Activated CD4-positive, alpha-beta T cell treated with anti-CD3 and anti-CD28 coated beads, Interleukin-2, amount 10 ng/mL, durations not matched to agents 24 days and 14 days (primary cell): Measurements from ENCODE around the gene IL12RB2. TPM values are rescaled to one million over a fixed set of nuclear protein-coding genes. Genes with fewer than 3 reads are reported as not detected.
A peak's percentile ranks its signal among the peaks of the same experiment; 100 is the strongest.

Experiments used
- DNase-seq: peaks from one replicate; pipeline ENCODE4 v3.0.0; 2022
- H3K27ac Mint-ChIP-seq: one replicate; pipeline ENCODE4 v1.8.0; 2022; ENCODE audit warnings: mild to moderate bottlenecking, mixed read lengths
- H3K27me3 Mint-ChIP-seq: one replicate; pipeline ENCODE4 v1.8.0; 2022; ENCODE audit warnings: mixed read lengths
- H3K36me3 Mint-ChIP-seq: one replicate; pipeline ENCODE4 v1.8.0; 2022; ENCODE audit warnings: low read depth, mild to moderate bottlenecking, mixed read lengths
- H3K4me1 Mint-ChIP-seq: one replicate; pipeline ENCODE4 v1.8.0; 2021; ENCODE audit warnings: mixed read lengths
- H3K4me3 Mint-ChIP-seq: one replicate; pipeline ENCODE4 v1.8.0; 2022; ENCODE audit warnings: mild to moderate bottlenecking, moderate library complexity, mixed read lengths
- H3K9me3 Mint-ChIP-seq: one replicate; pipeline ENCODE4 v1.8.0; 2021; ENCODE audit warnings: mixed read lengths
- intact Hi-C: fragments of 100-400 bp; cut with micrococcal nuclease; formaldehyde crosslinking; loops from one replicate; pipeline ENCODE4 v1.15.1; 2023
- total RNA-seq: library from RNA; stranded (reverse); gene quantifications from 2 replicates; pipeline ENCODE4 v1.2.3, GENCODE V29; 2022

IL12RB2 gene
- total RNA-seq, 1 donor from 2014 or later = 138 TPM

DNA sequence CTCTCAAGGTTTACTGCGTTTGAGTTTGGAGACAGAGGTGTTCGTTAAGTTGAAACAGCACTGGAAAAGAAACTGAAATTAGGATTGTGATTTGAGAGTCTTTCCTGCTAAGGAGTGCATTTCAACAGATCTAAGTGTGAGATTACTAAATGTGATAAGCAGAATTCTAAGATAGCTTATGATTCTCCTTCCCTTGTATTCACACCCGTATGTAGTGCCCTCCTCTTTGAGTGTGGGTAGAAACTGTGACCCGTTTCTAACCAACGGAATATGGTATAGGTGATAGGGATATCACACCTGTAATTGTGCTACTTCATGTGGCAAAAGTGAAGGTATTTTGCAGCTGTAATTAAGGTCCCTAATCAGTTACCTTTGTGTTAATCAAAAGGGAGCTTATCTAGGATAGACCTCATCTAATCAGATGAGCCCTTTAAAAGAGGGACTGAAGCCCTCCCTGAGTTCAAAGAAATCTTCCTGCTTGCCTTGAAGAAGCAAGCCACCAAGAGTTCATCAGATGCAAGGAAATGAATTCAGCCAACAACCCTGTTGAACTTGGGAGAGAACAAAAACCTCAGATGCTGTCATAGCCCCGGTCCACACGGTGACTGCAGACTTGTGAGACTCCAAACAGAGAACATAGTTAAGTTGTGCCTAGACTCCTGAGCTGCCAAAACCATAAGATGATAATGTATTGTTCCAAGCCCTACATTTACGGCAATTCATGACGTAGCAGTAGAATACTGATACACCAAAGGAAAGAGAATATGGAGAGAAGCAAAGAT is 12.6 kb upstream of the IL12RB2 start:
- peak; percentile 82 for DNase-seq
- H3K36me3 Mint-ChIP-seq = peaks cover 9% of the 10 kb centered on the region
- peaks cover 50% of the 10 kb centered on the region for H3K4me1 Mint-ChIP-seq
- H3K27ac Mint-ChIP-seq = peak overlapping the region; percentile 87
- H3K4me3 Mint-ChIP-seq = peak overlapping the region; percentile 66
- no peaks in the 10 kb centered on the region for H3K27me3 Mint-ChIP-seq
- peaks cover 18% of the 10 kb centered on the region for H3K9me3 Mint-ChIP-seq
- intact Hi-C loops = loop anchor here (1.0 kb wide), 2 partner anchors 9 kb away; no protein-coding TSS in a partner anchor

DNA sequence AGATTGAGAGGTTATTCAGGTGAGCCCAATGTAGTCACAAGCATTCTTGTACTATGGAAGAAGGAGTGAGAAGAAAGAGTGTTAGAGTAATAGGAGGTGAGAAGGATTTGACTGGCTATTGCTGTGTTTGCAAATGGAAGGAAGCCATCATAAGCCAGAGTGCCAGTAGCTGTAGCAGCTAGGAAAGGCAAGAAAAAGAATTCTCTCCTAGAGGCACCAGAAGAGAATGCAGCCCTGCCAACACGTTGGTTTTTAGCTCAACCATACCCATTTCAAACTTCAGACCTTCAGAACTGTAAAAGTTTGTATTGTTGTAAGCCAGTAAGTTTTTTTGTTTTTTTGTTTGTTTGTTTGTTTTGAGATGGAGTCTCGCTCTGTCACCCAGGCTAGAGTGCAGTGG is 8.9 kb upstream of the IL12RB2 start:
- H3K4me1 Mint-ChIP-seq = peaks cover 64% of the 10 kb centered on the region
- intact Hi-C loops = no loop called here
- H3K9me3 Mint-ChIP-seq = peaks cover 7% of the 10 kb centered on the region
- H3K27me3 Mint-ChIP-seq = no peaks in the 10 kb centered on the region
- H3K27ac Mint-ChIP-seq = no peak overlapping the region
- H3K4me3 Mint-ChIP-seq = no peak overlapping the region
- DNase-seq = no peak
- peaks cover 1% of the 10 kb centered on the region for H3K36me3 Mint-ChIP-seq

DNA sequence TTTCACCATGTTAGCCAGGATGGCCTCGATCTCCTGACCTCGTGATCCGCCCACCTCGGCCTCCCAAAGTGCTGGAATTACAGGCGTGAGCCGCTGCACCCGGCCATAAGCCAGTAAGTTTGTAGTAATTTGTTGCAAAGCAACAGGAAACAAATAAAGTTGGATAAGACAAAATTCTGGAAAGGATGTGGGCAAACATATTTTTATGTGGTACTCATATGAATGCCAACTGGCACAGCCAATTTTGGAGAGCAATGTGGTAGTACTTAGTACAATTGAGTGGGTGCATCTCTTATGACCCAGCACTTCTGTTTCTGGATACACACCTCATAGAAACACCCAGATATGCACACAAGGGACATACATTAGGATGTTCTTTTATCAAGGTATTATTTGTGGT is 8.4 kb upstream of the IL12RB2 start:
- DNase-seq = no peak
- Mint-ChIP-seq H3K9me3 (peaks cover 7% of the 10 kb centered on the region), H3K27ac (no peak overlapping the region), H3K27me3 (no peaks in the 10 kb centered on the region), H3K4me1 (peaks cover 64% of the 10 kb centered on the region), H3K36me3 (peaks cover 1% of the 10 kb centered on the region), H3K4me3 (no peak overlapping the region)
- intact Hi-C loops = no loop called here

DNA sequence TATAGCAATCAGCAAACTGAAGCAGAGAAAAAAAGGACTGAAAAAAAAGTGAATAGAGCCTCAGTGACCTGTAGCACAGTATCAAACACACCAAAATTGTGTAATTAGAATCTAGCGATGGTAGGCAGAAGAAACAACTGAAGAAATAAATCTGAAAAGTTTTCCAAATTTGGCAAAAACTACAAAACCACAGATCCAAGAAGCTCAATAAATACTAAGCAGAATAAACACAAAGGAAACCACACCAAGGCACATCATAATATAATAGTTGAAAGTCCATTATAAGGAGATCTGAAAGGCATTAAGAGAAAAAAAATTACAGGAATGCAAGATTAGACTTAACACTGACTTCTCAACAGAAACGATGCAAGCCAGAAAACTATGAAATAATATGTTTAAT is 7.1 kb upstream of the IL12RB2 start:
- no peaks in the 10 kb centered on the region for H3K36me3 Mint-ChIP-seq
- intact Hi-C loops = loop anchor here (10.0 kb wide), 2 partner anchors 384 to 926 kb away; partner anchors contain the start of gene GADD45A
- no peak for DNase-seq
- H3K27me3 Mint-ChIP-seq = no peaks in the 10 kb centered on the region
- H3K4me3 Mint-ChIP-seq = no peak overlapping the region
- peaks cover 4% of the 10 kb centered on the region for H3K9me3 Mint-ChIP-seq
- no peak overlapping the region for H3K27ac Mint-ChIP-seq
- peaks cover 62% of the 10 kb centered on the region for H3K4me1 Mint-ChIP-seq

- H3K9me3 Mint-ChIP-seq = no peaks in the 10 kb centered on the region
- H3K36me3 Mint-ChIP-seq = peaks cover 8% of the 10 kb centered on the region
- peak overlapping the region; percentile 94 for H3K27ac Mint-ChIP-seq
- no peaks in the 10 kb centered on the region for H3K27me3 Mint-ChIP-seq
- H3K4me1 Mint-ChIP-seq = peaks cover 54% of the 10 kb centered on the region
- intact Hi-C loops = loop anchor here (1.0 to 10.0 kb wide), 9 partner anchors 9 to 929 kb away; partner anchors contain the start of gene GADD45A
- H3K4me3 Mint-ChIP-seq = peak overlapping the region; percentile 77
- peak; percentile 62 for DNase-seq
These were observed 3.6 kb upstream of the IL12RB2 start for GRCh38 chr1:67304023-67304422.

- peak overlapping the region; percentile 97 for H3K4me3 Mint-ChIP-seq
- H3K4me1 Mint-ChIP-seq = peaks cover 60% of the 10 kb centered on the region
- H3K9me3 Mint-ChIP-seq = no peaks in the 10 kb centered on the region
- intact Hi-C loops = loop anchor here (10.0 kb wide), 2 partner anchors 378 to 932 kb away; partner anchors contain the start of gene GADD45A
- peaks cover 30% of the 10 kb centered on the region for H3K36me3 Mint-ChIP-seq
- H3K27ac Mint-ChIP-seq = peak overlapping the region; percentile 98
- DNase-seq = no peak
- H3K27me3 Mint-ChIP-seq = no peaks in the 10 kb centered on the region
These were observed 1.1 kb upstream of the IL12RB2 start for GRCh38 chr1:67306547-67306946.

DNA sequence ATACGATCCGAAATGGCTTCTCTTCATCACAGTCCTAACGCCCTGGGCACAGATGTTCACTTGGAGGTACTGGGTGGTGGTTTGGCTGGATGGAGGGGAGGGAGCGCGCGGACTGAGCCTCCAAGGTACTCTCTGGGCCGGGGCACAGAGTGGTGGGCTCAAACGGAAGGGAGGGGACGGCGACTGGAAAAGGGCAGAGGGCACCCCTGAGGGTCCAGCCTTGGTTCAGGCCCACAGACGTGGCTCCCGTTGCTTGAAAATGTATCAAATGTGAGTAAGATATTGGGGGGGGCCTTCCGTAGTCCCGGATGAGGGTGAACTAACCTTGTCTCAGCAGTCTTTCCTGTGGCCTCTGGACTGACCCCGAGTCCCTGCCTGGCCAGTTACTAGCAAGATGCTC is 463 bp downstream of the IL12RB2 start:
- intact Hi-C loops = loop anchor here (1.0 to 10.0 kb wide), 3 partner anchors 122 to 933 kb away; partner anchors contain the start of genes GADD45A and SERBP1
- H3K27me3 Mint-ChIP-seq = no peaks in the 10 kb centered on the region
- H3K9me3 Mint-ChIP-seq = peaks cover 4% of the 10 kb centered on the region
- peak; percentile 81 for DNase-seq
- H3K4me3 Mint-ChIP-seq = peak overlapping the region; percentile 97
- H3K4me1 Mint-ChIP-seq = peaks cover 64% of the 10 kb centered on the region
- peaks cover 46% of the 10 kb centered on the region for H3K36me3 Mint-ChIP-seq
- H3K27ac Mint-ChIP-seq = peak overlapping the region; percentile 100

GRCh38 chr1:67312615-67313014 is 4.9 kb downstream of the IL12RB2 start:
- no peak for DNase-seq
- Mint-ChIP-seq H3K27ac (peak overlapping the region; percentile 89), H3K9me3 (peaks cover 4% of the 10 kb centered on the region), H3K36me3 (peaks cover 61% of the 10 kb centered on the region), H3K4me3 (peak overlapping the region; percentile 97), H3K4me1 (peaks cover 53% of the 10 kb centered on the region), H3K27me3 (no peaks in the 10 kb centered on the region)
- intact Hi-C loops = no loop called here

DNA sequence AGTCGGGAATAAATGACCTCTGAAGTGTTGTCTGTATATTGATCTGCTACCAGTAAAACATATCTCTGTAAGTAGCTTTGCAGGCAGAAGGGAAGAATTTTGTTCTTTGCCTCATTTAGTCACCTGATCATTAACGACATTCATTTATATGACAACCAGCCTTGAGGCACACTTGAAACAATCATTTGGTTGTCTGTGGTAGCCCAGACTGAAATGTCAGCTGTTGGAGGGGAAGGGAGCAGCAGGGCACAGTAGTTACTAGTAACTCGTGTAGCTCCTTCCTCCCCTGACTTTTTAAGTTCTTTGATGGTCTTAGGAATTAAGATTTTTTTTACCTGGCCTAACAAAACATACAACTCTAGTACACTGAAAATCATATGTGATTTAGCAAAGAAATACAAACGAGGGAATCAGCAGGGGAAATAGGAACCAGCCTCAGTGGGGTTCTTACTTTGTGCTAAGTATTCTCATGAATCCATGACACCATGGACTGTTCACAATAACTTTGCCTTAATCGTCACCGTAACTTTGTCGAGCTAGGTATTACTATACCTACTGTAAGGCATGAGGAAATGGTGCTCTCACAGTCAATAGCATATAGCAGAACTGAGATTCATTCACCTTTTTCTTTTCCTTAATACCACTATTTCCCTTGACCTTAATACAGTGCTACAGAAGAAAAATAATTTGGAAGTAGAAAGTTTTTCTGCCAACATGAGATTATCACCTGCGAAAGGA is 6.4 kb downstream of the IL12RB2 start:
- Mint-ChIP-seq H3K27me3 (no peaks in the 10 kb centered on the region), H3K4me3 (peak overlapping the region; percentile 50), H3K27ac (peak overlapping the region; percentile 89), H3K9me3 (peaks cover 4% of the 10 kb centered on the region), H3K4me1 (peaks cover 55% of the 10 kb centered on the region), H3K36me3 (peaks cover 52% of the 10 kb centered on the region)
- intact Hi-C loops = loop anchor here (1.0 kb wide), 2 partner anchors 10 to 19 kb away; no protein-coding TSS in a partner anchor
- peak; percentile 76 for DNase-seq

GRCh38 chr1:67314696-67315095 is 7.0 kb downstream of the IL12RB2 start:
- Mint-ChIP-seq H3K9me3 (peaks cover 4% of the 10 kb centered on the region), H3K4me3 (peak overlapping the region; percentile 50), H3K4me1 (peaks cover 53% of the 10 kb centered on the region), H3K36me3 (peaks cover 50% of the 10 kb centered on the region), H3K27me3 (no peaks in the 10 kb centered on the region), H3K27ac (peak overlapping the region; percentile 89)
- intact Hi-C loops = loop anchor here (1.0 kb wide), 2 partner anchors 10 to 19 kb away; no protein-coding TSS in a partner anchor
- DNase-seq = peak; percentile 80

DNA sequence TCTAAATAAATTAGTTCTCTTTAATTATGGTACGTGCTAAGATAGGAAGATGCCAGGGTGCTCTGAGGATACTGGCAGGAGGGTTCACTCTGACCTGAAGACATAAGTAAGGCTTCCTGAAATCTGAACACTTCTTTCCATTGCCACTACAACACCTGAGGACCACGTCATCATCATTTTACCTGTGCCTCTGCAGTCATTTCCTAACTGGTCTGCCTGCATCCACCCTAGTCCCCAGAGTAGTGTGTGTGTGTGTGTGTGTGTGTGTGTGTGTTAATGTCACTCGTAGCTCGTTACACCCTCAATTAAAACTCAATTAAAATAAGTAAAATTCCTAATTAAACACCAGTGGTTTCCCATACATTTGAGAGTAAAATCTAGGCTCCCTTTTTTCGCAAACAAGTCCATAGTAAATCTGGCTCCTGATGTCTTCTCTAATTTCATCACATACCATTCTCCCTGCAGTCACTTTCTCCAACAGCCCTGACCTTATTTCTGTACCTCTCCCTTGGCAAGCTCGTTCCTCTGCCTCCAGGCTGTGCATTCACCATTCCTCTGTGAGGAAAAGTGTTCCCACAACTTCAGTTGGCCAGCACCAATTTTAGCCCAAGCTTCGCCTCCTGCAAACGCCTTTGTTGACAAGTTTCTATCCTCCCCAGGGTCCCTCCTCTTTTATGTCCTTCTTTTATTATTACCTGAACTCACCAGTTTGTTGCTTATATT is 8.7 kb downstream of the IL12RB2 start:
- H3K4me1 Mint-ChIP-seq = peaks cover 49% of the 10 kb centered on the region
- peaks cover 4% of the 10 kb centered on the region for H3K9me3 Mint-ChIP-seq
- DNase-seq = no peak
- peaks cover 49% of the 10 kb centered on the region for H3K36me3 Mint-ChIP-seq
- intact Hi-C loops = no loop called here
- no peaks in the 10 kb centered on the region for H3K27me3 Mint-ChIP-seq
- H3K27ac Mint-ChIP-seq = no peak overlapping the region
- H3K4me3 Mint-ChIP-seq = no peak overlapping the region

GRCh38 chr1:67316918-67317317 is 9.2 kb downstream of the IL12RB2 start:
- no peak overlapping the region for H3K27ac Mint-ChIP-seq
- intact Hi-C loops = no loop called here
- no peak overlapping the region for H3K4me3 Mint-ChIP-seq
- no peaks in the 10 kb centered on the region for H3K27me3 Mint-ChIP-seq
- peaks cover 49% of the 10 kb centered on the region for H3K4me1 Mint-ChIP-seq
- DNase-seq = no peak
- H3K36me3 Mint-ChIP-seq = peaks cover 50% of the 10 kb centered on the region
- H3K9me3 Mint-ChIP-seq = peaks cover 4% of the 10 kb centered on the region

DNA sequence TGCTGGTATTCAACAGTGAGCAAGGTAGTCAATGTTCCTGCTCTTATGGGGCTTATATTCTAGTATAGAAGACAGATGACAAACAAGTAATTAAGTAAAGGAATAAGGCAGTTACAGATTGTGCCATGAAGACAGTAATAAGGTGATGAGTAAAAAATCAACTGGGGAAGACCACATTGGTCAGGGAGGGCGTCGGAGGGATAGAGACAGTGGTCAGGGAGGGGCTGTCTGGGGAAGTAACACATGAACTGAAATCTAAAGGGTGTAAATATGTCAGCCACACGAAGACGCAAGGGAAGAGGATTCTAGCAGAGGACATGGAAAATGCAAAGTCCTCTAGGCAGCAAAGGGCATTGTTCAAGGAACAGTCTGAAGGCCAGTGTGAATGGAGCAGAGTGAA is 10.1 kb downstream of the IL12RB2 start:
- H3K27me3 Mint-ChIP-seq = no peaks in the 10 kb centered on the region
- H3K36me3 Mint-ChIP-seq = peaks cover 50% of the 10 kb centered on the region
- H3K27ac Mint-ChIP-seq = no peak overlapping the region
- no peak overlapping the region for H3K4me3 Mint-ChIP-seq
- DNase-seq = no peak
- no peaks in the 10 kb centered on the region for H3K9me3 Mint-ChIP-seq
- intact Hi-C loops = no loop called here
- peaks cover 48% of the 10 kb centered on the region for H3K4me1 Mint-ChIP-seq
